Activated T-cell treated with anti-CD3 and anti-CD28 coated beads for 24 hours (primary cell): ENCODE measurements around the gene RCAN2.

Source experiments
- DNase-seq: peaks from one replicate; pipeline ENCODE4 v3.0.0-alpha.2; 2020; ENCODE audit warnings: low read depth

RCAN2 gene

GRCh38 chr6:46491628-46492547 is 639 bp upstream of the RCAN2 start:
- DNase-seq = no peak

GRCh38 chr6:46490425-46491200 is 636 bp downstream of the RCAN2 start:
- DNase-seq = no peak

GRCh38 chr6:46486181-46486580 is 5.1 kb downstream of the RCAN2 start:
- no peak for DNase-seq

- no peak for DNase-seq
These were observed 7.0 kb downstream of the RCAN2 start for GRCh38 chr6:46484081-46484820.

GRCh38 chr6:46476301-46476700 is 14.9 kb downstream of the RCAN2 start:
- no peak for DNase-seq

GRCh38 chr6:46473881-46474280 is 17.4 kb downstream of the RCAN2 start:
- DNase-seq = no peak

GRCh38 chr6:46472243-46472642 is 19.0 kb downstream of the RCAN2 start:
- no peak for DNase-seq

- DNase-seq = no peak
These were observed 22.2 kb downstream of the RCAN2 start for GRCh38 chr6:46469021-46469420.

GRCh38 chr6:46468403-46469010 is 22.7 kb downstream of the RCAN2 start:
- DNase-seq = no peak

GRCh38 chr6:46466570-46466969 is 24.7 kb downstream of the RCAN2 start:
- no peak for DNase-seq

- DNase-seq = no peak
These were observed 25.7 kb downstream of the RCAN2 start for GRCh38 chr6:46465294-46466165.

GRCh38 chr6:46456297-46456696 is 35.0 kb downstream of the RCAN2 start:
- DNase-seq = no peak

- no peak for DNase-seq
These were observed 36.6 kb downstream of the RCAN2 start for GRCh38 chr6:46454691-46455090.

GRCh38 chr6:46453741-46454316 is 37.4 kb downstream of the RCAN2 start:
- DNase-seq = no peak

GRCh38 chr6:46453216-46453615 is 38.0 kb downstream of the RCAN2 start:
- DNase-seq = no peak

GRCh38 chr6:46452312-46452917 is 38.8 kb downstream of the RCAN2 start:
- DNase-seq = no peak

GRCh38 chr6:46451343-46451742 is 39.9 kb downstream of the RCAN2 start:
- DNase-seq = no peak

GRCh38 chr6:46444772-46445454 is 46.3 kb downstream of the RCAN2 start:
- no peak for DNase-seq

GRCh38 chr6:46443623-46444022 is 47.6 kb downstream of the RCAN2 start:
- DNase-seq = no peak

- no peak for DNase-seq
These were observed 50.6 kb downstream of the RCAN2 start for GRCh38 chr6:46440641-46441040.
